ENCODE results near the gene SLC48A1.
"Not testable (repeated sequence)": the region's sequence is repeated elsewhere in the genome, so short reads cannot be mapped to it uniquely, and the experiment has no call there.

SLC48A1 gene

GRCh38 chr12:47794679-47795078, 21.6 kb downstream of the SLC48A1 start:
- no peak for DNase-seq

- no peak for DNase-seq
These were observed 22.2 kb downstream of the SLC48A1 start for GRCh38 chr12:47795121-47795813.

- no peak for DNase-seq
These were observed 22.9 kb downstream of the SLC48A1 start for GRCh38 chr12:47795814-47796411.

- DNase-seq = no peak
These were observed 24.4 kb downstream of the SLC48A1 start for GRCh38 chr12:47797441-47797840.

GRCh38 chr12:47798382-47798948, 25.4 kb downstream of the SLC48A1 start:
- DNase-seq = no peak

GRCh38 chr12:47799357-47799955, 26.4 kb downstream of the SLC48A1 start:
- no peak for DNase-seq

GRCh38 chr12:47800582-47800981, 27.5 kb downstream of the SLC48A1 start:
- DNase-seq = no peak

GRCh38 chr12:47801170-47801903, 28.3 kb downstream of the SLC48A1 start:
- no peak for DNase-seq

- DNase-seq = no peak
These were observed 28.8 kb downstream of the SLC48A1 start for GRCh38 chr12:47801904-47802246.

- no peak for DNase-seq
These were observed 29.3 kb downstream of the SLC48A1 start for GRCh38 chr12:47802312-47802711.

GRCh38 chr12:47803191-47803875, 30.3 kb downstream of the SLC48A1 start:
- no peak for DNase-seq

- DNase-seq = no peak
These were observed 31.1 kb downstream of the SLC48A1 start for GRCh38 chr12:47804171-47804570.

GRCh38 chr12:47805417-47805816, 32.4 kb downstream of the SLC48A1 start:
- no peak for DNase-seq

GRCh38 chr12:47807338-47807737, 34.3 kb downstream of the SLC48A1 start:
- no peak for DNase-seq

- DNase-seq = no peak
These were observed 35.0 kb downstream of the SLC48A1 start for GRCh38 chr12:47808050-47808449.

GRCh38 chr12:47808574-47809365, 35.7 kb downstream of the SLC48A1 start:
- DNase-seq = no peak

GRCh38 chr12:47809518-47809917, 36.5 kb downstream of the SLC48A1 start:
- not testable (repeated sequence) for DNase-seq

- no peak for DNase-seq
These were observed 38.0 kb downstream of the SLC48A1 start for GRCh38 chr12:47811072-47811396.

- DNase-seq = no peak
These were observed 38.8 kb downstream of the SLC48A1 start for GRCh38 chr12:47811581-47812484.

GRCh38 chr12:47812797-47813510, 39.9 kb downstream of the SLC48A1 start:
- DNase-seq = no peak
